Activated naive CD8-positive, alpha-beta T cell treated with anti-CD3 and anti-CD28 coated beads, Interleukin-2, amount 50 U/mL, for 24 hours (primary cell): ENCODE data around the gene KY.

Source experiments
- ATAC-seq: fragments of 150-1000 bp; cut with Tn5 transposase; one replicate; pipeline ENCODE4 v1.10.0; 2021
- DNase-seq: peaks from one replicate; pipeline ENCODE4 v3.0.0; 2021
- H3K27ac Mint-ChIP-seq: one replicate; pipeline ENCODE4 v1.8.0; 2021; ENCODE audit warnings: mild to moderate bottlenecking, mixed read lengths
- H3K27me3 Mint-ChIP-seq: one replicate; pipeline ENCODE4 v1.8.0; 2021; ENCODE audit warnings: mixed read lengths
- H3K36me3 Mint-ChIP-seq: one replicate; pipeline ENCODE4 v1.8.0; 2021; ENCODE audit warnings: low read depth, mixed read lengths
- H3K4me1 Mint-ChIP-seq: one replicate; pipeline ENCODE4 v1.8.0; 2021; ENCODE audit warnings: mixed read lengths
- H3K4me3 Mint-ChIP-seq: one replicate; pipeline ENCODE4 v1.8.0; 2021; ENCODE audit warnings: mild to moderate bottlenecking, moderate library complexity, mixed read lengths
- H3K9me3 Mint-ChIP-seq: one replicate; pipeline ENCODE4 v1.8.0; 2021; ENCODE audit warnings: mixed read lengths

The KY gene

DNA sequence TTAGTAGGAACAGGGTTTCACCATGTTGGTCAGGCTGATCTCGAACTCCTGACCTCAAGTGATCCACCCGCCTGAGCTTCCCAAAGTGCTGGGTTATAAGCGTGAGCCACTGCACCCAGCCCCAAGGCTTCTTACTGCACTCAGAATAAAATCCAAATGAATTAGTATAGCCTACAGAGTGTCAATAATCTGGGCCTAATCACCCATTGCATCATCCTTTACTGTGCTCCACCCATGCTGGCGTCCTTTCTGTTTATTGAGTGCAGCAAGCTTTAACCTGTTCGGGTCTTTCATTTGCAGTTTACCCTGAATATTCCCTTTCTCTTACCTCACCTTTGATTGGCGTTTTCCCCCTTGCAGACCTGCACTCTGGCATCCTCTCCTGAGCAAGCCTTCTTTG, 87.2 kb downstream of the KY start:
- H3K27ac Mint-ChIP-seq = no peak overlapping the region
- H3K4me1 Mint-ChIP-seq = no peaks in the 10 kb centered on the region
- no peak overlapping the region for H3K4me3 Mint-ChIP-seq
- peaks cover 21% of the 10 kb centered on the region for H3K36me3 Mint-ChIP-seq
- no peak for DNase-seq
- no peaks in the 10 kb centered on the region for H3K27me3 Mint-ChIP-seq
- no peak for ATAC-seq
- H3K9me3 Mint-ChIP-seq = peaks cover under 1% of the 10 kb centered on the region

DNA sequence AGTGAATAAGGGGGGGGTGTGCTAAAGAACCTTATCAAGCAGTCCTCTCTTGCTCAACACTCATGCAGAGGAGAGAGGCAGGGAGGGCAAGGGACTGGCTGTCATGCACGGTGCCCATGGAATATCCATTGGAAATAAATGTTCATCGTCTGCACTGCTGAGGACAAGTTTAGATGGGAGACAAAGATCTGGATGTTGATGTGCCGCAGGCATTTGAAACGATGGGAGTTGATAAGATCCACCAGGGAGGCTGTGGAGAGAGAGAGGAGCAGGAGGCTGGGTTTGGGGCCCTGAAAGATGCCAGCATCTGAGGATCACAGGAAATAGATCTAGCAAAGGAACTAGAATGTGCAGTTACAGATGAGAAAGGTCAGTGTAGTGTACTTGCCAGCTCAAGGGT, 88.8 kb downstream of the KY start:
- no peak overlapping the region for H3K4me3 Mint-ChIP-seq
- no peaks in the 10 kb centered on the region for H3K9me3 Mint-ChIP-seq
- H3K27ac Mint-ChIP-seq = no peak overlapping the region
- no peaks in the 10 kb centered on the region for H3K27me3 Mint-ChIP-seq
- H3K36me3 Mint-ChIP-seq = peaks cover 24% of the 10 kb centered on the region
- no peaks in the 10 kb centered on the region for H3K4me1 Mint-ChIP-seq
- ATAC-seq (no peak), DNase-seq (no peak)

DNA sequence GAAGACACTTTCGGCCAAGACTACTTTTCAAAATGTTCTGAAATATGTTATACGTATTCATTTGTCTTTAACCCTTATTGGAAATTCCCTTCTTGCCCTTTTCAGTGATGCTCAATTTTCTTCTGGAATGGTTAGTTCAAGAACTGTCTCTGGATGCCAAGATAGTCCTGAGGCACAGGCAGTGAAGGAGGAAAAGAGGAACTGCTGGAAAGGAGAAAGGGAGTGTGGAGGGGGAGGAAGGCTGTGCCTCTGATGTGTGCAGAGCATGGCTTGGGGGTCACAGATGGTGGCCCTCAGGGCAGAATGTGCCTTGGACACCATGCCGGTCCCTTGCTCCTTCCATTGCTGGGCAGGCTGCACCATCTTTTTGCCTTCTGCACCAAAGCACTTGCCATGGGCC, 91.2 kb downstream of the KY start:
- no peaks in the 10 kb centered on the region for H3K9me3 Mint-ChIP-seq
- no peak for ATAC-seq
- H3K36me3 Mint-ChIP-seq = peaks cover 25% of the 10 kb centered on the region
- no peak overlapping the region for H3K4me3 Mint-ChIP-seq
- H3K4me1 Mint-ChIP-seq = no peaks in the 10 kb centered on the region
- H3K27me3 Mint-ChIP-seq = no peaks in the 10 kb centered on the region
- H3K27ac Mint-ChIP-seq = no peak overlapping the region
- no peak for DNase-seq
